SK-N-SH (cell line): ENCODE measurements around the gene GAL3ST3. TPM values are rescaled to one million over a fixed set of nuclear protein-coding genes. Genes with fewer than 3 reads are reported as not detected.

Source experiments
- CTCF ChIA-PET: fragments of 300-600, 350-600 bp; formaldehyde crosslinking; extraction: SDS; loops from one replicate; lab custom pipeline; 2021; lab: Yijun Ruan, JAX
- POLR2A ChIA-PET: fragments of 350-600 bp; sonication (Branson Sonifier 250); formaldehyde crosslinking; extraction: SDS; loops from one replicate; lab custom pipeline; 2020; ENCODE audit warnings: antibody characterized with exemption, inconsistent platforms; lab: Yijun Ruan, JAX
- DNase-seq: peaks from one replicate; pipeline ENCODE4 v3.0.0; 2012
- H2AFZ ChIP-seq: fragments of 200-600 bp; sonication (generic); 2 replicates; pipeline ENCODE4 v1.8.1; 2016; ENCODE audit warnings: antibody characterized with exemption, mild to moderate bottlenecking, low read depth
- H3F3A ChIP-seq: fragments of 200-600 bp; sonication (generic); replicated peaks from 2 replicates; pipeline ENCODE3; 2016; ENCODE audit warnings: antibody characterized with exemption, mild to moderate bottlenecking; ENCODE audit not compliant: insufficient read depth
- H3K27ac ChIP-seq, 2 experiments: fragments of 200-500 bp in 1 of 2; fragments of 200-600 bp in 1 of 2; sonication (Bioruptor generic) in 1 of 2; sonication (generic), shearing (Covaris generic) in 1 of 2; 2 replicates each; pipeline versions ENCODE4 v1.5.1 to v1.6.1; 2014 to 2016; ENCODE audit warnings: low read depth in 2 of 2, inconsistent platforms in 1 of 2, low read length in 1 of 2, mild to moderate bottlenecking in 1 of 2, mixed read lengths in 1 of 2
- H3K27me3 ChIP-seq: fragments of 200-600 bp; sonication (generic), shearing (Covaris generic); 2 replicates; pipeline ENCODE4 v1.6.1; 2016; ENCODE audit warnings: mixed run types; ENCODE audit not compliant: insufficient read depth
- H3K36me3 ChIP-seq, 2 experiments: fragments of 200-500 bp in 1 of 2; fragments of 200-600 bp in 1 of 2; sonication (Bioruptor generic) in 1 of 2; sonication (generic) in 1 of 2; replicated peaks in 1 of 2; 2 replicates each; pipeline versions ENCODE3 to v1.5.1; 2014 to 2016; ENCODE audit warnings: low read length in 1 of 2, mild to moderate bottlenecking in 1 of 2; ENCODE audit not compliant: insufficient read depth in 2 of 2, control insufficient read depth in 1 of 2
- H3K4me1 ChIP-seq, 2 experiments: fragments of 200-500 bp in 1 of 2; fragments of 200-600 bp in 1 of 2; sonication (Bioruptor generic) in 1 of 2; sonication (generic), shearing (Covaris generic) in 1 of 2; 2 replicates each; pipeline versions ENCODE4 v1.5.1 to v1.6.1; 2014 to 2016; ENCODE audit warnings: low read depth in 1 of 2, low read length in 1 of 2, mixed run types in 1 of 2; ENCODE audit not compliant: insufficient read depth in 2 of 2, control insufficient read depth in 1 of 2
- H3K4me2 ChIP-seq: fragments of 200-600 bp; sonication (generic), shearing (Covaris generic); 2 replicates; pipeline ENCODE4 v1.6.1; 2017; ENCODE audit warnings: mixed run types
- H3K4me3 ChIP-seq, 2 experiments: fragments of 200-500 bp in 1 of 2; fragments of 200-600 bp in 1 of 2; sonication (Bioruptor generic) in 1 of 2; sonication (generic), shearing (Covaris generic) in 1 of 2; 2 replicates each; pipeline versions ENCODE4 v1.5.1 to v1.8.1; 2014 to 2016; ENCODE audit warnings: low read depth in 2 of 2, inconsistent platforms in 1 of 2, low read length in 1 of 2, mild to moderate bottlenecking in 1 of 2, mixed read lengths in 1 of 2, moderate library complexity in 1 of 2
- H3K79me2 ChIP-seq: fragments of 200-600 bp; sonication (generic); 2 replicates; pipeline ENCODE4 v1.8.1; 2017; ENCODE audit warnings: mild to moderate bottlenecking; ENCODE audit not compliant: insufficient read depth
- H3K9ac ChIP-seq: fragments of 200-600 bp; sonication (generic); 2 replicates; pipeline ENCODE4 v1.6.1; 2017; ENCODE audit warnings: mixed run types
- H3K9me2 ChIP-seq: fragments of 200-600 bp; sonication (generic); 2 replicates; pipeline ENCODE4 v1.6.1; 2017; ENCODE audit warnings: mixed run types
- H3K9me3 ChIP-seq: fragments of 200-600 bp; sonication (generic); 2 replicates; pipeline ENCODE4 v1.6.1; 2017; ENCODE audit warnings: mixed run types, mild to moderate bottlenecking, moderate library complexity
- H4K20me1 ChIP-seq: fragments of 200-600 bp; sonication (generic); 2 replicates; pipeline ENCODE4 v1.6.1; 2017; ENCODE audit warnings: mild to moderate bottlenecking, mixed run types; ENCODE audit not compliant: insufficient read depth
- ELF1 ChIP-seq: IDR thresholded peaks from 2 replicates; pipeline ENCODE4 v1.4.0; 2012
- EZH2phosphoT487 ChIP-seq: fragments of 200-600 bp; sonication (generic); IDR thresholded peaks from 2 replicates; pipeline ENCODE4 v1.6.1; 2017; ENCODE audit warnings: low read depth, mixed run types, mild to moderate bottlenecking, antibody characterized with exemption, moderate library complexity, borderline replicate concordance
- FOSL2 ChIP-seq: IDR thresholded peaks from 2 replicates; pipeline ENCODE4 v1.4.0; 2012; ENCODE audit warnings: low read depth, mild to moderate bottlenecking, moderate library complexity, borderline replicate concordance
- FOXJ3 ChIP-seq: sonication (generic); formaldehyde crosslinking; IDR thresholded peaks from 2 replicates; pipeline ENCODE4 v1.5.1; 2020; ENCODE audit warnings: mild to moderate bottlenecking, missing genetic modification reagents
- GATA2 ChIP-seq: sonication (generic); formaldehyde crosslinking; IDR thresholded peaks from 2 replicates; pipeline ENCODE4 v1.5.0; 2020; ENCODE audit warnings: mild to moderate bottlenecking, missing genetic modification reagents
- JUND ChIP-seq: IDR thresholded peaks from 2 replicates; pipeline ENCODE4 v1.4.0; 2012
- MEF2A ChIP-seq: IDR thresholded peaks from 2 replicates; pipeline ENCODE4 v1.4.0; 2012; ENCODE audit warnings: low read depth, borderline replicate concordance
- NFIC ChIP-seq: IDR thresholded peaks from 2 replicates; pipeline ENCODE4 v1.4.0; 2012; ENCODE audit warnings: borderline replicate concordance
- PBX3 ChIP-seq: IDR thresholded peaks from 2 replicates; pipeline ENCODE4; 2012
- RAD21 ChIP-seq: IDR thresholded peaks from 2 replicates; pipeline ENCODE4 v1.6.1; 2012; ENCODE audit warnings: mild to moderate bottlenecking, low read length
- REST ChIP-seq: IDR thresholded peaks from 2 replicates; pipeline ENCODE4 v1.6.1; 2012; ENCODE audit warnings: mild to moderate bottlenecking, low read depth, low read length, moderate library complexity
- RFX5 ChIP-seq: IDR thresholded peaks from 2 replicates; pipeline ENCODE4 v1.6.1; 2012; ENCODE audit warnings: mild to moderate bottlenecking, improper control_type of control experiment, low read length
- SIN3A ChIP-seq: IDR thresholded peaks from 2 replicates; pipeline ENCODE4 v1.6.1; 2012; ENCODE audit warnings: low read depth, mild to moderate bottlenecking, low read length, moderate library complexity, borderline replicate concordance
- TAF1 ChIP-seq: IDR thresholded peaks from 2 replicates; pipeline ENCODE4 v1.6.1; 2012; ENCODE audit warnings: low read depth, mild to moderate bottlenecking, low read length, moderate library complexity, borderline replicate concordance
- TEAD4 ChIP-seq: IDR thresholded peaks from 2 replicates; pipeline ENCODE4 v1.4.0; 2012; ENCODE audit warnings: mild to moderate bottlenecking, borderline replicate concordance; ENCODE audit not compliant: insufficient read depth
- YY1 ChIP-seq: IDR thresholded peaks from 2 replicates; pipeline ENCODE4 v1.4.0; 2012; ENCODE audit warnings: low read depth, mild to moderate bottlenecking
- WGBS: methylation state at CpG from one replicate; pipeline ENCODE4 v1.1.6; 2017; ENCODE audit warnings: low lambda C conversion rate; 5-methylcytosine and 5-hydroxymethylcytosine counted together
- polyA plus RNA-seq, 3 experiments: library from polyadenylated mRNA; depleted of rRNA; stranded (reverse); fragments of >200 nt; gene quantifications; 2 replicates each; pipeline ENCODE4 v1.2.3, GENCODE V29; 2012

GAL3ST3 gene
- polyA plus RNA-seq, 1 of the 3 experiments (the other 2 are of a cell fraction): 3.2 TPM

- peaks cover 18% of the 10 kb centered on the region in 2 experiments for H3K36me3 ChIP-seq
- H3K4me3 ChIP-seq: no peak overlapping the region
- TF ChIP-seq ELF1 (no peak), SIN3A (no peak)
- no peaks in the 10 kb centered on the region for H4K20me1 ChIP-seq
- ChIA-PET POLR2A (interaction anchor here (0.8 to 1.6 kb wide), 2 partner anchors 37 to 50 kb away, joined by 4 to 6 read pairs; no protein-coding TSS in a partner anchor), CTCF (interaction anchor here (0.6 to 2.3 kb wide), 4 partner anchors 14 to 44 kb away, joined by 3 to 23 read pairs (median 4); no protein-coding TSS in a partner anchor)
- H2AFZ ChIP-seq: 0 out of 2 replicates have a peak overlapping the region, but pooled peaks have one; percentile 31
- DNase-seq: no peak
- H3K4me1 ChIP-seq: peaks cover 4 to 6% of the 10 kb centered on the region in 2 experiments; a peak in 2 of 4 replicates
- peaks cover 44% of the 10 kb centered on the region for H3F3A ChIP-seq
- no peak overlapping the region for H3K4me2 ChIP-seq
- 0 out of 2 replicates have a peak overlapping the region, but pooled peaks have one; percentile 6 for H3K9ac ChIP-seq
- 53% methylated on average over 7 of the region's 10 CpGs for WGBS
- peaks cover 19% of the 10 kb centered on the region for H3K79me2 ChIP-seq
- H3K9me2 ChIP-seq: no peaks in the 10 kb centered on the region
- H3K9me3 ChIP-seq: no peaks in the 10 kb centered on the region
- H3K27ac ChIP-seq: peak overlapping the region in 1 of 2 experiments; percentile 13; a peak in 1 of 4 replicates
- H3K27me3 ChIP-seq: no peaks in the 10 kb centered on the region
These were observed 40.4 kb downstream of the GAL3ST3 start for GRCh38 chr11:66008468-66009101.

GRCh38 chr11:66008095-66008467 is 40.9 kb downstream of the GAL3ST3 start:
- DNase-seq: no peak
- H3K4me2 ChIP-seq: no peak overlapping the region
- no peaks in the 10 kb centered on the region for H4K20me1 ChIP-seq
- no peak overlapping the region for H3K9ac ChIP-seq
- H3K9me3 ChIP-seq: no peaks in the 10 kb centered on the region
- H3K27ac ChIP-seq: no peak overlapping the region
- ChIA-PET POLR2A (interaction anchor here (1.6 kb wide), 1 partner anchor 37 kb away, joined by 6 read pairs; no protein-coding TSS in a partner anchor), CTCF (interaction anchor here (0.9 to 2.3 kb wide), 2 partner anchors 14 to 37 kb away, joined by 4 to 23 read pairs; no protein-coding TSS in a partner anchor)
- H2AFZ ChIP-seq: no peak overlapping the region
- peaks cover 6 to 9% of the 10 kb centered on the region in 2 experiments; a peak in 2 of 4 replicates for H3K4me1 ChIP-seq
- no peaks in the 10 kb centered on the region for H3K9me2 ChIP-seq
- H3K79me2 ChIP-seq: peaks cover 24% of the 10 kb centered on the region
- WGBS: 82% methylated on average over 2 of the region's 2 CpGs
- H3K4me3 ChIP-seq: no peak overlapping the region
- no peaks in the 10 kb centered on the region for H3K27me3 ChIP-seq
- H3F3A ChIP-seq: peaks cover 41% of the 10 kb centered on the region
- H3K36me3 ChIP-seq: peaks cover 18% of the 10 kb centered on the region in 2 experiments
- TF ChIP-seq TEAD4: no peak
- no peak for TF ChIP-seq TAF1

- no peak overlapping the region for H3K4me2 ChIP-seq
- H3K9ac ChIP-seq: no peak overlapping the region
- peaks cover 41% of the 10 kb centered on the region for H3F3A ChIP-seq
- H3K36me3 ChIP-seq: peaks cover 18% of the 10 kb centered on the region in 2 experiments
- no peak overlapping the region for H3K27ac ChIP-seq
- H4K20me1 ChIP-seq: no peaks in the 10 kb centered on the region
- H3K79me2 ChIP-seq: peaks cover 29% of the 10 kb centered on the region
- 91% methylated on average over 4 of the region's 5 CpGs for WGBS
- no peak overlapping the region for H3K4me3 ChIP-seq
- no peak overlapping the region for H2AFZ ChIP-seq
- no peaks in the 10 kb centered on the region for H3K9me2 ChIP-seq
- DNase-seq: peak; percentile 20
- no peaks in the 10 kb centered on the region for H3K9me3 ChIP-seq
- H3K27me3 ChIP-seq: no peaks in the 10 kb centered on the region
- ChIA-PET CTCF (interaction anchor here (1.9 kb wide), 1 partner anchor 15 kb away, joined by 8 read pairs; no protein-coding TSS in a partner anchor), POLR2A (interaction anchor here (1.0 to 1.6 kb wide), 2 partner anchors 28 to 38 kb away, joined by 3 to 6 read pairs; no protein-coding TSS in a partner anchor)
- peaks cover 6 to 10% of the 10 kb centered on the region in 2 experiments; a peak in 2 of 4 replicates for H3K4me1 ChIP-seq
- TF ChIP-seq NFIC (no peak), RAD21 (no peak), FOSL2 (no peak), FOXJ3 (no peak), GATA2 (CRISPR knock-in tag) (no peak), REST (no peak), EZH2phosphoT487 (no peak), JUND (no peak), SIN3A (no peak), MEF2A (no peak), RFX5 (no peak), YY1 (no peak), PBX3 (no peak)
These were observed 41.7 kb downstream of the GAL3ST3 start for GRCh38 chr11:66007201-66007634.
